GM11168 (cell line): Measurements from ENCODE around the gene GLT6D1.

ENCODE experiments used
- in situ Hi-C: fragments of 300-500 bp; cut with MboI; formaldehyde crosslinking; loops from one replicate; pipeline ENCODE4 v1.12.0; 2022; ENCODE audit warnings: low sequenced_read_pairs; ENCODE audit not compliant: unreplicated experiment

Gene GLT6D1

GRCh38 chr9:135588886-135589595 is 50.3 kb downstream of the GLT6D1 start:
- in situ Hi-C loops = no loop called here

GRCh38 chr9:135588371-135588770 is 51.0 kb downstream of the GLT6D1 start:
- in situ Hi-C loops = no loop called here

GRCh38 chr9:135587658-135588057 is 51.7 kb downstream of the GLT6D1 start:
- in situ Hi-C loops = no loop called here

- in situ Hi-C loops = no loop called here
These were observed 52.7 kb downstream of the GLT6D1 start for GRCh38 chr9:135586601-135587109.

DNA sequence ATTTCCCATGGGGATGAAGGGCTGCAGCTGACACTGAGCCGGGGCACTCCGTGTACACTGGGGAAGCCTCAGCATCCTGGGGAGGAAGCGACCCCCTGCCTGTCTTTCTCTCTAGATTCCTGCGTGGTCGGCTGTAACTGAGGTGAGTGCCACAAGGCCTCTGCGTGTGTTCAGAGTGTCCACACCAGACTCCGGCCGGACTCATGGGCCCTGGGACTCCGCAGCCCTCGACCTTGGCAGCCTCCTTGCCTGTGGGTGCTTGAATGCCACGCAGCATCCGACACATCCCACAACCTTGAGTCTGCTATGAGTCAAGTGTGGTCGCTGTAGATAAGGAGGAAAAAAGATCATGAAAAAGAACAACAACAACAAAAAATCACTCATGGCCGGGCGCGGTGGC is 54.4 kb downstream of the GLT6D1 start:
- in situ Hi-C loops = no loop called here

- in situ Hi-C loops = no loop called here
These were observed 55.0 kb downstream of the GLT6D1 start for GRCh38 chr9:135584371-135584770.

DNA sequence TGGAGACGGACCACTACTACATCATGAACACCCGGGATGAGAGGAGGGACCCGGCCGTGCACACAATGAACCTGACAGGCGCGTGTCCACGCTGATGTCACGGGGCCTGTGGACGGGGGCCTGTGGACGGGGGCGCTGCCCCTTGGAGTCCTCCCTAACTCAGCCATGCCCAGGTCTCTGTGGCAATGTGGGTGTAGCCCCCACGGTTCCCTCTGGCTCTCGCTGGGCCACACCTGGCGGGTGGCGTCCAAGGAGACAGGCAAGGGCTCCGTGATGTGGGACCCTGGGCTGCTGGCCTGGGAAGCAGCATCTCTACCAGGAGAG is 55.7 kb downstream of the GLT6D1 start:
- in situ Hi-C loops = no loop called here

- in situ Hi-C loops = no loop called here
These were observed 56.2 kb downstream of the GLT6D1 start for GRCh38 chr9:135582966-135583687.

DNA sequence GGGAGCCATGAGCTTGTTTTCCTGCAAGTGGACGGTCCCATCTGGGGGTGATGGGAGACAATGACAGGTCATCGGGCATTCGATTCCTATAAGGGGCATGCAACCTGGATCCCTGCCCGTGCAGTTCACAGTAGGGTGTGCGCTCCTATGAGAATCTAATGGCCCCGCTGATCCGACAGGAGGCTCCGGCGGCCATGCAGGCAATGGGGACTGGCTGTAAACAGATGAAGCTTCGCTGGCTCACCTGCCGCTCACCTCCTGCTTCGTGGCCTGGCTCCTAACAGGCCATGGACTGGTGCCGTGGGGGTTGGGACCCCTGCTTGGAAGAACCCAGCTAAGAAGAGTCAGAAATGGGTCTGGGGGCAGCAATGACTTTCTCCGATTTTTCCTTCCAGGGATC is 56.8 kb downstream of the GLT6D1 start:
- in situ Hi-C loops = no loop called here

GRCh38 chr9:135581636-135582426 is 57.5 kb downstream of the GLT6D1 start:
- in situ Hi-C loops = no loop called here

- in situ Hi-C loops = no loop called here
These were observed 58.5 kb downstream of the GLT6D1 start for GRCh38 chr9:135580664-135581380.

DNA sequence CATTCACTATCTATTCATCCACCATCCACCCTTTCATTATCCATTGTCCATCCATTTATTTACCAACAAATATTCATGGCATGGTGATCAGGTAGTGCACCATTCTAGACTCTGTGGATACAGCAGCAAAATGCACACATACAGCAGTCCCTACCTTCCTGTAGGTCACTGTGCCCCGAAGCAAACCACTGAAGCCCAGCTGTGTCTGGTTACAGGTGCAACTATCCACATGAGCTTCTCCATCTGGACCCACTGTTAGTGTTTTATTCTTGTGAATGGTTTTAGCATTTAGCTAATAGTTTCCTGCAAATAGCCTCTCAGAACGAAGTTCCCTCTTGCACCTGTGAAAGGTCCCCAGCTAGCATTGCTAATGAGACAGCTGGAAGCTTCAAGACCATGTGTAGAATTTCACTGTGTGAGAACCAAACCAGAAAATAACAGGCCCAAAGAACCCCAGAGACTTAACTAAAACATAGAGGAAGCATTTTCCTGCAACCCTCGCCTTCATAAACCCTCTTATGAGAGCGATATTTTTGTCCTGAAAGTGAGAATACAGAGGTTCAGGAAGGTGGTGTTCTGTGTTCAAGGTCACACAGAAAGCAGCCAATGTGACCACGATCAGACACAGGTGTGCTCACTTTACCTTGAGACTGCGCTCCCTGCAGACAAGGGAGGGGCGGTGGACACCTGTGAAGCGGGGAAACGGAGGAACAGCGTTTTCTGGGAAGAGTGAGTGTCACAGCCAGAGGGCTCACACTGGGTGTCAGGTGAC is 59.3 kb downstream of the GLT6D1 start:
- in situ Hi-C loops = no loop called here

DNA sequence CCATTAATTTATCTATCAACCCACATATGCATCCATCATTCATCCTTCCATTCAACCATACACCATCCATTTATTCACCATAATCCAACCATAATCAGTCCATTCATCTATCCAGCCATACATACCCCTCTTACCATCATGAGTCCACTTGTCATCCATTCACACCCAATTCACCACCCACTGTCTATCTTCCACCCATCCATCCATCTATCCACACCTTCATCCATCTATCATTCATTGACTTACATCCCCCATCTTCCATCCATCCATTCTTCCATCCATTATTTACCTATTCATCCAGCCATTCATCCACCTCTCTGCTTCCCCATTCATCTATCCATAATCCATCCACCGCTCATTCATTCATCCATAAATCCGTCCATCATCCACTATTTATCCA is 60.0 kb downstream of the GLT6D1 start:
- in situ Hi-C loops = no loop called here

DNA sequence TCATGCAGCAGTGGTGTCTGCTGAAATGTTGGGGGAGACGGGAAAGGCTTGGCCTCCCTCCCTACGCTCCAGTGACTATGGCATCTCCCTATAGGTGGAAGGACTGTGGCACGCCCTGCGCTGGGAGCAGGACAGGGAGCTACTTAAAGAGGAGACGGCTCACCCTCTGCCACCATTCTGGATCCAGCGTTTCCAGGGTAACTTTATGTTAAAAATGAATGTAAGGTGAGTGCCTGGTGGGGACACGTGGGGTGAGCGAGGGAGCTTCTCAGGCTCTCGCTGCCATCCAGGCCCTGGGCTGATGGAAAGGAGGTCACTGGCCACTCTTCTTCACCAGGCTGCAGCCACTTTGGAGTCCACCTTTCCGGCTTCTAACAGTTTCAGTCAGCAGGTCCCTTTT is 62.1 kb downstream of the GLT6D1 start:
- in situ Hi-C loops = no loop called here

GRCh38 chr9:135575995-135576631 is 63.2 kb downstream of the GLT6D1 start:
- in situ Hi-C loops = no loop called here

GRCh38 chr9:135574943-135575342 is 64.4 kb downstream of the GLT6D1 start:
- in situ Hi-C loops = no loop called here

DNA sequence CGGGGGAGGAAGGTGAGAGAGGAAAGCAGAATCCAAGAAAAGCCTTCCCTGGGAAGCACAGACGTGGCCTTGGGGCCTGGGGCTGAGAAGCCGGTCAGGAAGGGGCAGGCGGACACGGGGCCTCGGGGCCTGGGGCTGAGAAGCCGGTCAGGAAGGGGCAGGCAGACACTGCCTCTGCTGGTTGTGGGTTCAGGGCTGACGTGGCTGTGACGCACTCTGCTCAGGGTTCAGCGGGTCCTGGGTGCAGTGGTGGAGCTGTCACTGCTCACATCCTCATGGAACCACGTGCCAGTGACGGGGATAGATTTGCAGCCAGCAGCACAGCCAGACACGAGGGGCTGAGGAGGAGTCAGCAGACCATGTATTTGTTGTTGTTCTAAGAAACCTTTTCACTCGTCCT is 65.0 kb downstream of the GLT6D1 start:
- in situ Hi-C loops = no loop called here
